ENCODE data around the gene FNDC3B. TPM values are rescaled to one million over a fixed set of nuclear protein-coding genes. Genes with fewer than 3 reads are reported as not detected.

The FNDC3B gene
- total and polyA plus RNA-seq, 2 donors (not counting 1 experiment from before 2014, with no cell fraction given) = 1.2 to 9.2 TPM

- CTCF ChIA-PET = no interaction called here
- no peaks in the 10 kb centered on the region for H3K27me3 Mint-ChIP-seq
- ATAC-seq (ENCODE audit: low read depth) (no peak), DNase-seq (peak; percentile 7)
- POLR2A ChIA-PET = no interaction called here
- no peak overlapping the region for H3K27ac Mint-ChIP-seq
- WGBS (ENCODE audit: insufficient coverage) = 100% methylated on average over 3 of the region's 6 CpGs
- H3K79me2 ChIP-seq (ENCODE audit: control insufficient read depth, insufficient read depth, low read length) = no peaks in the 10 kb centered on the region
- H3K4me1 Mint-ChIP-seq = peaks cover 5% of the 10 kb centered on the region
- no peak overlapping the region for H3K4me3 ChIP-seq (ENCODE audit: control extremely low read depth in 1 of 5, extremely low read depth in 1 of 5, insufficient read depth in 1 of 5, low read depth in 2 of 5, low read length in 4 of 5)
- no peak overlapping the region for H3K27ac ChIP-seq (ENCODE audit: low read length in 2 of 2)
- no peaks in the 10 kb centered on the region for H3K4me1 ChIP-seq (ENCODE audit: control insufficient read depth in 2 of 2, insufficient read depth in 2 of 2, low read length in 2 of 2)
- no peak overlapping the region for H3K4me3 Mint-ChIP-seq
- intact Hi-C loops (cut with micrococcal nuclease) = no loop called here
- H3K36me3 ChIP-seq (replicated peaks in 1 of 2; ENCODE audit: control extremely low read depth in 1 of 2, control insufficient read depth in 1 of 2, extremely low read depth in 1 of 2, insufficient read depth in 2 of 2, low read length in 1 of 2) = no peaks in the 10 kb centered on the region
- no peak overlapping the region for H3K9ac ChIP-seq (ENCODE audit: low read length)
- H3K4me2 ChIP-seq (replicated peaks; ENCODE audit: low read depth, low read length, poor library complexity, severe bottlenecking) = no peak overlapping the region
- no peaks in the 10 kb centered on the region for H4K20me1 ChIP-seq (ENCODE audit: control insufficient read depth, insufficient read depth, low read length, poor library complexity, severe bottlenecking)
- H3K9me3 Mint-ChIP-seq (ENCODE audit: insufficient read depth) = peaks cover 7% of the 10 kb centered on the region
- no peak overlapping the region for H2AFZ ChIP-seq (ENCODE audit: insufficient read depth, low read depth, low read length, poor library complexity, severe bottlenecking)
- no peaks in the 10 kb centered on the region for H3K9me3 ChIP-seq (ENCODE audit: control extremely low read depth in 1 of 3, control insufficient read depth in 2 of 3, insufficient read depth in 1 of 3, low read length in 2 of 3)
- no peaks in the 10 kb centered on the region for H3K27me3 ChIP-seq (replicated peaks in 1 of 4; ENCODE audit: control extremely low read depth in 1 of 4, control insufficient read depth in 3 of 4, insufficient read depth in 4 of 4, low read length in 3 of 4)
- TF ChIP-seq EZH2 (IDR thresholded peaks at IDR 0.05; ENCODE audit: borderline replicate concordance, insufficient read depth, low read depth, low read length, poor library complexity, severe bottlenecking) = no peak
- no peak for TF ChIP-seq CTCF (IDR thresholded peaks at IDR 0.05)
Measured at GRCh38 chr3:172294223-172294806, 254.9 kb downstream of the FNDC3B start.

- ATAC-seq (ENCODE audit: low read depth) (no peak), DNase-seq (no peak)
- Histone ChIP-seq H3K79me2 (ENCODE audit: control insufficient read depth, insufficient read depth, low read length) (no peaks in the 10 kb centered on the region), H2AFZ (ENCODE audit: insufficient read depth, low read depth, low read length, poor library complexity, severe bottlenecking) (no peak overlapping the region), H3K27me3 (replicated peaks in 1 of 4; ENCODE audit: control extremely low read depth in 1 of 4, control insufficient read depth in 3 of 4, insufficient read depth in 4 of 4, low read length in 3 of 4) (no peaks in the 10 kb centered on the region), H3K4me3 (ENCODE audit: control extremely low read depth in 1 of 5, extremely low read depth in 1 of 5, insufficient read depth in 1 of 5, low read depth in 2 of 5, low read length in 4 of 5) (no peak overlapping the region), H3K4me1 (ENCODE audit: control insufficient read depth in 2 of 2, insufficient read depth in 2 of 2, low read length in 2 of 2) (no peaks in the 10 kb centered on the region), H3K9ac (ENCODE audit: low read length) (no peak overlapping the region), H3K36me3 (replicated peaks in 1 of 2; ENCODE audit: control extremely low read depth in 1 of 2, control insufficient read depth in 1 of 2, extremely low read depth in 1 of 2, insufficient read depth in 2 of 2, low read length in 1 of 2) (no peaks in the 10 kb centered on the region), H3K4me2 (replicated peaks; ENCODE audit: low read depth, low read length, poor library complexity, severe bottlenecking) (no peak overlapping the region), H3K27ac (ENCODE audit: low read length in 2 of 2) (no peak overlapping the region), H3K9me3 (ENCODE audit: control extremely low read depth in 1 of 3, control insufficient read depth in 2 of 3, insufficient read depth in 1 of 3, low read length in 2 of 3) (no peaks in the 10 kb centered on the region), H4K20me1 (ENCODE audit: control insufficient read depth, insufficient read depth, low read length, poor library complexity, severe bottlenecking) (no peaks in the 10 kb centered on the region)
- Mint-ChIP-seq H3K9me3 (ENCODE audit: insufficient read depth) (peaks cover 7% of the 10 kb centered on the region), H3K4me1 (no peaks in the 10 kb centered on the region), H3K27ac (no peak overlapping the region), H3K4me3 (no peak overlapping the region), H3K27me3 (no peaks in the 10 kb centered on the region)
- ChIA-PET POLR2A (no interaction called here), CTCF (no interaction called here)
- TF ChIP-seq EZH2 (IDR thresholded peaks at IDR 0.05; ENCODE audit: borderline replicate concordance, insufficient read depth, low read depth, low read length, poor library complexity, severe bottlenecking) (no peak), CTCF (IDR thresholded peaks at IDR 0.05) (no peak)
- intact Hi-C loops (cut with micrococcal nuclease) = no loop called here
- 99% methylated on average over 9 of the region's 9 CpGs for WGBS (ENCODE audit: insufficient coverage)
Measured at GRCh38 chr3:172296248-172296974, 257.0 kb downstream of the FNDC3B start.

All from B cell (primary cell).